HEK293 (cell line): ENCODE measurements around the gene CCDC9B.

Experiments used
- FEZF1 ChIP-seq: fragments of 450-650 bp; formaldehyde crosslinking; IDR thresholded peaks from 2 replicates; pipeline ENCODE4 v1.5.1; 2016; ENCODE audit warnings: missing biosample characterization, missing genetic modification characterization
- GLIS2 ChIP-seq: fragments of 450-650 bp; formaldehyde crosslinking; IDR thresholded peaks from 2 replicates; pipeline ENCODE4 v1.5.1; 2016; ENCODE audit warnings: missing biosample characterization, missing genetic modification characterization
- HOXA7 ChIP-seq: sonication (generic); formaldehyde crosslinking; IDR thresholded peaks from 2 replicates; pipeline ENCODE4 v1.8.1; 2022; ENCODE audit warnings: missing genetic modification reagents, borderline replicate concordance
- IKZF3 ChIP-seq: fragments of 450-650 bp; IDR thresholded peaks from 2 replicates; pipeline ENCODE4 v1.5.0; 2018; ENCODE audit warnings: missing biosample characterization, mild to moderate bottlenecking, missing genetic modification characterization, moderate library complexity
- KLF7 ChIP-seq: fragments of 450-650 bp; formaldehyde crosslinking; IDR thresholded peaks from 2 replicates; pipeline ENCODE4 v1.5.1; 2016; ENCODE audit warnings: missing biosample characterization, missing genetic modification characterization, borderline replicate concordance
- OSR2 ChIP-seq: fragments of 450-650 bp; formaldehyde crosslinking; IDR thresholded peaks from 2 replicates; pipeline ENCODE4 v1.5.1; 2016; ENCODE audit warnings: missing biosample characterization, missing genetic modification characterization
- PRDM2 ChIP-seq: fragments of 450-650 bp; formaldehyde crosslinking; IDR thresholded peaks from 2 replicates; pipeline ENCODE4 v1.5.1; 2016; ENCODE audit warnings: missing biosample characterization, missing genetic modification characterization, borderline replicate concordance
- SETDB1 ChIP-seq: IDR thresholded peaks from one replicate; pipeline ENCODE4 v1.6.1; 2017; ENCODE audit warnings: mild to moderate bottlenecking, low read length, moderate library complexity, mixed read lengths; ENCODE audit not compliant: insufficient read length
- YY1 ChIP-seq: fragments of 450-650 bp; formaldehyde crosslinking; IDR thresholded peaks from 2 replicates; pipeline ENCODE4 v1.5.1; 2018; ENCODE audit warnings: missing biosample characterization, missing genetic modification characterization
- ZBTB7A ChIP-seq: fragments of 450-650 bp; formaldehyde crosslinking; IDR thresholded peaks from 2 replicates; pipeline ENCODE4 v1.5.1; 2016; ENCODE audit warnings: low read depth, missing biosample characterization, missing genetic modification characterization
- ZFHX2 ChIP-seq: fragments of 450-650 bp; formaldehyde crosslinking; conservative IDR thresholded peaks from 2 replicates; pipeline ENCODE4 v1.5.1; 2016; ENCODE audit warnings: missing biosample characterization, missing genetic modification characterization
- ZIC2 ChIP-seq: fragments of 450-650 bp; formaldehyde crosslinking; IDR thresholded peaks from 2 replicates; pipeline ENCODE4 v1.5.1; 2016; ENCODE audit warnings: missing biosample characterization, missing genetic modification characterization
- ZNF10 ChIP-seq: fragments of 450-650 bp; formaldehyde crosslinking; IDR thresholded peaks from 2 replicates; pipeline ENCODE4 v1.5.1; 2017; ENCODE audit warnings: missing biosample characterization, missing genetic modification characterization
- ZNF138 ChIP-seq: fragments of 450-650 bp; formaldehyde crosslinking; IDR thresholded peaks from 2 replicates; pipeline ENCODE4 v1.5.1; 2016; ENCODE audit warnings: missing biosample characterization, missing genetic modification characterization, borderline replicate concordance
- ZNF140 ChIP-seq: fragments of 450-650 bp; formaldehyde crosslinking; IDR thresholded peaks from 2 replicates; pipeline ENCODE4 v1.5.1; 2016; ENCODE audit warnings: missing biosample characterization, missing genetic modification characterization
- ZNF157 ChIP-seq: fragments of 450-650 bp; formaldehyde crosslinking; IDR thresholded peaks from 2 replicates; pipeline ENCODE4 v1.5.1; 2016; ENCODE audit warnings: missing biosample characterization, missing genetic modification characterization
- ZNF211 ChIP-seq: fragments of 450-650 bp; formaldehyde crosslinking; IDR thresholded peaks from 2 replicates; pipeline ENCODE4 v1.5.1; 2016; ENCODE audit warnings: low read depth, missing biosample characterization, missing genetic modification characterization
- ZNF302 ChIP-seq: fragments of 450-650 bp; formaldehyde crosslinking; IDR thresholded peaks from 2 replicates; pipeline ENCODE4 v1.5.1; 2016; ENCODE audit warnings: missing biosample characterization, missing genetic modification characterization, low read depth
- ZNF335 ChIP-seq: fragments of 450-650 bp; formaldehyde crosslinking; conservative IDR thresholded peaks from 2 replicates; pipeline ENCODE4 v1.5.1; 2016; ENCODE audit warnings: missing biosample characterization, missing genetic modification characterization
- ZNF341 ChIP-seq: fragments of 450-650 bp; formaldehyde crosslinking; IDR thresholded peaks from 2 replicates; pipeline ENCODE4; 2016; ENCODE audit warnings: low read depth, missing biosample characterization, missing genetic modification characterization
- ZNF354C ChIP-seq: fragments of 450-650 bp; formaldehyde crosslinking; IDR thresholded peaks from 2 replicates; pipeline ENCODE4 v1.5.1; 2016; ENCODE audit warnings: missing biosample characterization, missing genetic modification characterization, low read depth, borderline replicate concordance
- ZNF37A ChIP-seq: fragments of 450-650 bp; IDR thresholded peaks from 2 replicates; pipeline ENCODE4 v1.5.1; 2018; ENCODE audit warnings: missing biosample characterization, missing genetic modification characterization
- ZNF391 ChIP-seq: fragments of 450-650 bp; formaldehyde crosslinking; IDR thresholded peaks from 2 replicates; pipeline ENCODE4 v1.5.1; 2016; ENCODE audit warnings: low read depth, missing biosample characterization, missing genetic modification characterization, borderline replicate concordance
- ZNF394 ChIP-seq: fragments of 450-650 bp; formaldehyde crosslinking; IDR thresholded peaks from 2 replicates; pipeline ENCODE4 v1.5.1; 2016; ENCODE audit warnings: missing biosample characterization, missing genetic modification characterization, mild to moderate bottlenecking, moderate library complexity, borderline replicate concordance
- ZNF404 ChIP-seq: fragments of 450-650 bp; formaldehyde crosslinking; IDR thresholded peaks from 2 replicates; pipeline ENCODE4 v1.5.1; 2017; ENCODE audit warnings: missing biosample characterization, missing genetic modification characterization
- ZNF514 ChIP-seq: fragments of 450-650 bp; formaldehyde crosslinking; IDR thresholded peaks from 2 replicates; pipeline ENCODE4 v1.5.1; 2016; ENCODE audit warnings: missing biosample characterization, missing genetic modification characterization
- ZNF530 ChIP-seq: fragments of 450-650 bp; formaldehyde crosslinking; IDR thresholded peaks from 2 replicates; pipeline ENCODE4 v1.5.1; 2016; ENCODE audit warnings: low read depth, missing biosample characterization, missing genetic modification characterization
- ZNF548 ChIP-seq: fragments of 450-650 bp; formaldehyde crosslinking; IDR thresholded peaks from 2 replicates; pipeline ENCODE4 v1.5.1; 2016; ENCODE audit warnings: missing biosample characterization, missing genetic modification characterization
- ZNF580 ChIP-seq: fragments of 450-650 bp; formaldehyde crosslinking; IDR thresholded peaks from 2 replicates; pipeline ENCODE4 v1.5.1; 2016; ENCODE audit warnings: missing biosample characterization, missing genetic modification characterization
- ZNF623 ChIP-seq: fragments of 450-650 bp; formaldehyde crosslinking; IDR thresholded peaks from 2 replicates; pipeline ENCODE4 v1.5.1; 2016; ENCODE audit warnings: missing biosample characterization, missing genetic modification characterization
- ZNF629 ChIP-seq: fragments of 450-650 bp; formaldehyde crosslinking; IDR thresholded peaks from 2 replicates; pipeline ENCODE4 v1.5.1; 2017; ENCODE audit warnings: missing biosample characterization, missing genetic modification characterization
- ZNF660 ChIP-seq: fragments of 450-650 bp; IDR thresholded peaks from 2 replicates; pipeline ENCODE4 v1.5.1; 2018; ENCODE audit warnings: missing biosample characterization, mild to moderate bottlenecking, missing genetic modification characterization
- ZNF677 ChIP-seq: fragments of 450-650 bp; IDR thresholded peaks from 2 replicates; pipeline ENCODE4 v1.5.0; 2018; ENCODE audit warnings: missing biosample characterization, mild to moderate bottlenecking, missing genetic modification characterization, moderate library complexity
- ZNF704 ChIP-seq: fragments of 450-650 bp; formaldehyde crosslinking; IDR thresholded peaks from 2 replicates; pipeline ENCODE4 v1.5.1; 2016; ENCODE audit warnings: missing biosample characterization, missing genetic modification characterization
- ZNF747 ChIP-seq: fragments of 450-650 bp; formaldehyde crosslinking; IDR thresholded peaks from 2 replicates; pipeline ENCODE4 v1.5.1; 2016; ENCODE audit warnings: missing biosample characterization, missing genetic modification characterization

Gene CCDC9B

GRCh38 chr15:40367686-40368611, 27.2 kb upstream of the CCDC9B start (continued):
- TF ChIP-seq ZNF747, result no peak
- TF ChIP-seq IKZF3 (tag by site-specific recombination), result no peak
- TF ChIP-seq ZNF514 (tag by site-specific recombination), result no peak
- no peak for TF ChIP-seq KLF7 (tag by site-specific recombination)
- no peak for TF ChIP-seq ZIC2 (tag by site-specific recombination)
- TF ChIP-seq ZNF302 (tag by site-specific recombination), result no peak
- TF ChIP-seq ZFHX2 (tag by site-specific recombination), result peak; percentile 94
- TF ChIP-seq HOXA7, result no peak
- TF ChIP-seq ZNF629 (tag by site-specific recombination), result peak; percentile 61; the same call in 1 of the 2 replicates
- no peak for TF ChIP-seq ZNF138 (tag by site-specific recombination)
- no peak for TF ChIP-seq ZNF140 (tag by site-specific recombination)
- TF ChIP-seq GLIS2 (tag by site-specific recombination), result peak; percentile 35
- peak; percentile 88 for TF ChIP-seq ZNF341 (tag by site-specific recombination)
- no peak for TF ChIP-seq ZBTB7A (tag by site-specific recombination)
- no peak for TF ChIP-seq ZNF530 (tag by site-specific recombination)
- TF ChIP-seq ZNF660 (tag by site-specific recombination), result peak; percentile 82
- TF ChIP-seq ZNF211 (tag by site-specific recombination), result no peak
- TF ChIP-seq ZNF37A (tag by site-specific recombination), result no peak
- TF ChIP-seq ZNF623, result no peak
- no peak for TF ChIP-seq ZNF404 (tag by site-specific recombination)
- TF ChIP-seq FEZF1 (tag by site-specific recombination), result no peak
- no peak for TF ChIP-seq OSR2
- no peak for TF ChIP-seq ZNF677 (tag by site-specific recombination)
- TF ChIP-seq ZNF335 (tag by site-specific recombination), result peak; percentile 74
- TF ChIP-seq ZNF580 (tag by site-specific recombination), result no peak
- TF ChIP-seq ZNF548 (tag by site-specific recombination), result no peak
- peak; percentile 69 for TF ChIP-seq ZNF10
- no peak for TF ChIP-seq SETDB1
- TF ChIP-seq ZNF391, result no peak
- no peak for TF ChIP-seq ZNF157 (tag by site-specific recombination)
- no peak for TF ChIP-seq ZNF354C (tag by site-specific recombination)
- no peak for TF ChIP-seq YY1 (tag by site-specific recombination)
- TF ChIP-seq PRDM2, result no peak
- TF ChIP-seq ZNF704, result no peak
- peak; percentile 56; the same call in 1 of the 2 replicates for TF ChIP-seq ZNF394
